AG04450 (cell line): ENCODE measurements around the gene IBSP. TPM values are rescaled to one million over a fixed set of nuclear protein-coding genes. Genes with fewer than 3 reads are reported as not detected.

Source experiments
- CTCF ChIA-PET: fragments of 300-600, 350-600 bp; formaldehyde crosslinking; extraction: SDS; loops from one replicate; lab custom pipeline; 2022; ENCODE audit warnings: antibody characterized with exemption, inconsistent platforms; lab: Charles Lee
- POLR2A ChIA-PET: fragments of 350-600 bp; formaldehyde crosslinking; extraction: SDS; loops from one replicate; lab custom pipeline; 2021; ENCODE audit warnings: antibody characterized with exemption, inconsistent platforms; lab: Yijun Ruan, JAX
- DNase-seq: peaks from one replicate; pipeline ENCODE4 v3.0.0-alpha.2; 2011; ENCODE audit warnings: low read depth, low spot score
- H3K27ac ChIP-seq: one replicate; pipeline ENCODE4 v1.5.1; 2012; ENCODE audit warnings: low read depth, low read length, control low read depth
- H3K27me3 ChIP-seq: one replicate; pipeline ENCODE4 v1.6.0; 2012; ENCODE audit warnings: low read length; ENCODE audit not compliant: control insufficient read depth, insufficient read depth
- H3K4me3 ChIP-seq: 2 replicates; pipeline ENCODE4 v1.5.1; 2011; ENCODE audit warnings: mild to moderate bottlenecking, low read depth, low read length, control low read depth
- H3K9me3 ChIP-seq: 2 replicates; pipeline ENCODE4 v1.5.1; 2012; ENCODE audit warnings: low read length; ENCODE audit not compliant: control insufficient read depth, insufficient read depth
- CTCF ChIP-seq: IDR thresholded peaks from 2 replicates; pipeline ENCODE4 v1.5.1; 2011; ENCODE audit warnings: low read depth, low read length, control low read depth, inconsistent platforms
- polyA minus RNA-seq: library from RNA; depleted of rRNA, polyadenylated mRNA; stranded (reverse); fragments of >200 nt; gene quantifications from 2 replicates; pipeline ENCODE4 v1.2.3, GENCODE V29; 2011; rRNA and poly(A)+ RNA removed
- polyA plus RNA-seq: library from polyadenylated mRNA; depleted of rRNA; stranded (reverse); fragments of >200 nt; gene quantifications from 2 replicates; pipeline ENCODE4 v1.2.3, GENCODE V29; 2011; rRNA removed

The IBSP gene
- not detected in 2 replicates for polyA plus RNA-seq
- polyA minus RNA-seq, result not detected in 2 replicates

GRCh38 chr4:87799301-87800113, at the start of gene IBSP:
Gene IBSP (plus strand): TSS chr4:87799554. CDS start chr4:87802362, 2,808 bp downstream.
- no peak for DNase-seq
- Histone ChIP-seq H3K27ac (no peak within 1 kb of the TSS), H3K4me3 (no peak within 1 kb of the TSS), H3K9me3 (no peaks in the 10 kb centered on the region), H3K27me3 (no peaks in the 10 kb centered on the region)
- POLR2A ChIA-PET, result no interaction called here
- CTCF ChIA-PET, result interaction anchor here (0.6 to 1.1 kb wide), 2 partner anchors 39 to 564 kb away, joined by 3 read pairs; no protein-coding TSS in a partner anchor
- no peak for TF ChIP-seq CTCF

GRCh38 chr4:87749883-87750282, 49.5 kb upstream of the IBSP start:
- ChIA-PET CTCF (no interaction called here), POLR2A (no interaction called here)
- Histone ChIP-seq H3K27ac (no peak overlapping the region), H3K4me3 (no peak overlapping the region), H3K9me3 (no peaks in the 10 kb centered on the region; the same call in 1 of the 2 replicates), H3K27me3 (no peaks in the 10 kb centered on the region)
- TF ChIP-seq CTCF, result no peak
- no peak for DNase-seq

GRCh38 chr4:87758270-87758669, 41.1 kb upstream of the IBSP start:
- CTCF ChIA-PET, result no interaction called here
- POLR2A ChIA-PET, result no interaction called here
- H3K9me3 ChIP-seq, result no peaks in the 10 kb centered on the region
- no peak overlapping the region for H3K27ac ChIP-seq
- no peak for DNase-seq
- H3K27me3 ChIP-seq, result no peaks in the 10 kb centered on the region
- no peak overlapping the region for H3K4me3 ChIP-seq
- no peak for TF ChIP-seq CTCF

- DNase-seq, result no peak
- POLR2A ChIA-PET, result no interaction called here
- Histone ChIP-seq H3K27ac (no peak overlapping the region), H3K9me3 (no peaks in the 10 kb centered on the region), H3K27me3 (no peaks in the 10 kb centered on the region), H3K4me3 (no peak overlapping the region)
- CTCF ChIA-PET, result no interaction called here
- no peak for TF ChIP-seq CTCF
Measured at GRCh38 chr4:87762311-87762710, 37.0 kb upstream of the IBSP start.

- H3K4me3 ChIP-seq, result no peak overlapping the region
- no peak for TF ChIP-seq CTCF
- H3K9me3 ChIP-seq, result peaks cover 2% of the 10 kb centered on the region; the same call in 1 of the 2 replicates
- POLR2A ChIA-PET, result no interaction called here
- no peak for DNase-seq
- CTCF ChIA-PET, result no interaction called here
- no peaks in the 10 kb centered on the region for H3K27me3 ChIP-seq
- no peak overlapping the region for H3K27ac ChIP-seq
Measured at GRCh38 chr4:87781569-87781968, 17.8 kb upstream of the IBSP start.
